COR-L47 (cell line): ENCODE data around the gene TYRP1.

Experiments
- DNase-seq: peaks from one replicate; lab custom pipeline; 2025; lab: John Stamatoyannopoulos, UW

Gene TYRP1

GRCh38 chr9:12730927-12731326 is 37.7 kb downstream of the TYRP1 start:
- no peak for DNase-seq

- DNase-seq = no peak
These were observed 39.8 kb downstream of the TYRP1 start for GRCh38 chr9:12732971-12733370.

DNA sequence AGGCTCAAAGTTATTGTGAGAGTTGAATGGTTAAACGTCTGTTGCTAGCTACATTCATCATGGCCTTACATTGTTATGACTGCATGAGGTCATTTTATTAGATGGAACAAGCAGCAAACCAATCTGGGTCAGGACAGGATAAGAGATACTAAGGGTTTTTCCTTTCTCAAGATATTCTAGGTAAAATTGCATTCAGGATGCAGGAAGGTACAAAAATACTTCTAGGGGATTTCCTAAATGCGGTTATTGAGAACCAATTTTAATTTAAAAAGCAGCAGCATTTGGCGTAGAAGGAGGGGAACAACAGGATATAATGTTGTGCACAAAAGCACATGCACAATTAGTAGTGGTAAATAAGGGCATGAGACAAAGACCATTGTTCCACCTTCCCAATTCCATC is 42.5 kb downstream of the TYRP1 start:
- no peak for DNase-seq

DNA sequence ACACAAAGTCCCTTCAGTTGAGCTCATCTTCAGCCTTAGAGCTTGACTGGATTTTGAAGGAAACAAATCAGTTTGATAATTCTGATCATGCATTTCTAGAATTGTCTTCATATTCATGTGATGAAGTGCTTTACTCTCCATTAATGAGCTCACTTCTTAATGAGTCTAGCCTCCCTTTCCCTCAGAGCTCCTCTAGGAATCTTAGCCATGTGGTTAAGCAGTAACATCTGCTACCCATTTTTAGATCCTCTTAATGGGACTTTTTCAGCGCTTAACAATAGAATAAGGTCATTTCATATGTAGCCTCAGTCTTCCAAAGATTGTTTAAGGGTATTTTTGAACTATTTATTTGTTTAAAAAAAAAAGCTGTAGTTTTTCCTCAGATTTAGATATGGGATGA is 44.7 kb downstream of the TYRP1 start:
- no peak for DNase-seq

DNA sequence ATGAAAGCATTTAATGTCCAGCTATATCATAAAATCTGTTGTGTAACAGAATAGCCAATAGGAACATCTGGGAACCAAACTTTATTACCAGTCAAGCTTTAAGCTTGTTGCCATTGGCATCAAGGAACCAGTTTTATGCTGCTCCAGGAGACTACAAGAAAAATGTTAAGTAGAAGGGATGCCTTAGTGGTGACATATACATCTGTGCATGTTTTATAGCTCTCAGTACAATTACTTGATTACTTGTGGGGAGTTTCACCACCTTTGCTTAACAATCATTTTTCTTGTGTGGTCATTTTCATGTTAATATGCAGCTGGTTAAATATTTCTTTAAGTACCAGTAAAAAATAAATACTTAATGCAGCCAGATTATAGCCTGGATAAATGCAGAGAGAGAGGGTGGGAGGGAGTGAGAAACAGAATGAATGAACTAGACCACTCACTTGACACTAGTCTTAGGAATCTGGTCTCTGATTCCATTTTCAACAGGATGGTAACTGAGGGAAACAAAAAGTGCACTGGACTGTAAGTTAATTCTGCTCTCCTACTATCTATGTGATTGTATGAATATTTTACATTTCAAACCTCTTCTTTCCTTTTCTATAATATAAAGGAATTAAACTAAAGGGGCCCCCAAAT is 45.9 kb downstream of the TYRP1 start:
- DNase-seq = no peak

DNA sequence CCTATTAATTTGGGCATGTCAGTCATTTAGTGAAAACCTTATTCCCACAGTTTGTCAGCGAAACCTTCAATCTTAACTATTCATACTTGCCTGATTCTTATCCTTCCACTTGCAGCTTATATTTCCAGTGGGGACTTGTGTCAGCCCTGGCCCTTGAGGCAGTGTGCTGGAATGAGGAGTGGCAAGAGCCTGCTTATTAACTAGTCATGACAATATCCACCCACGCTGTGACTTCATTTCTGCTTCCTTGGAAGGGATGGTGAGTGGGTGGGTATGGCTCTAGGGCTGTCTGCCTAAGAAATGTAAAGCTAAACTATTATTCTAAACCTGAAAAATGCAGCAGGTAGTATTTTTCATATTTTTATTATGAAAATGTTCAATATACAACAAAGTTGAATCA is 47.7 kb downstream of the TYRP1 start:
- DNase-seq = no peak

DNA sequence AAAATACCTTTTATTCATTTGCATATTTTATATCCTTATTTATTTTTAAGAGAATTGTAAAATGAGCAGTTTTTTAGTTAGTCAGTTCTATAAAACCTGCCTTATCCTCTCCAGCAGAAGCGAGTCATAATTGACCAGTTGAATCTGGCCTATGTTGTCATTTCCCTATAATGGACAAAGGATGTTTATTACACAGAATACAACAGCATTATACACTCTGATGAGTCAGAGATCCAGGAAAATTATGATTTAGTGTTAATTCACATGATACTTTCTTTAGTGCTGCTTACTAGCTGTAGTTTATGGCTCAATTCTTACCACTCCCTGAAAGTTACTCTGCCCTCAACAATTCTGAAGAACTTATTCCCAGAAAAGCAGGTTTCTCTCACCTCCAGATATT is 54.8 kb downstream of the TYRP1 start:
- DNase-seq = no peak

GRCh38 chr9:12748954-12749353 is 55.8 kb downstream of the TYRP1 start:
- DNase-seq = no peak

- no peak for DNase-seq
These were observed 60.7 kb downstream of the TYRP1 start for GRCh38 chr9:12753931-12754330.

GRCh38 chr9:12759761-12760160 is 66.6 kb downstream of the TYRP1 start:
- DNase-seq = peak; percentile 16
